ENCODE data around the gene PATL2. TPM values are rescaled to one million over a fixed set of nuclear protein-coding genes. Genes with fewer than 3 reads are reported as not detected.

Gene PATL2
- total RNA-seq, 2 experiments from 2014 or later = 4.8 to 8.8 TPM

DNA sequence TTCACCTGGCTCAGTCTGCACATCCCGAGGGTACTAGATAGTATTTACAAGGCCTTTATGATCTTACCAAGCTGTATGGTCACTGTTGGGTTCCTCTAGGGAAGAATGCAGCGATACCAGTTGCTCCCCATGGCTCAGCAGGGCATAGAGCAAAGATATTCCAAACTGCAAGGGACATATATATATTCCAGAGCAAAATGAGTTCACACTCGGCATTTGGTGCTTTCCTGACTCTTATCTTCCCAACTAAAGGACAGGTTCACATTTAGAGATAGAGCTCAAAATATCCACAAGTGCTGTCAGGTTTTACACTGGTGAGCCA, 44.1 kb downstream of the PATL2 start:
- H3K9me3 ChIP-seq (ENCODE audit: low read length) = no peaks in the 10 kb centered on the region
- peak overlapping the region; percentile 94 for H2AFZ ChIP-seq (ENCODE audit: low read length)
- TF ChIP-seq EZH2phosphoT487 (IDR thresholded peaks at IDR 0.05; ENCODE audit: borderline replicate concordance, low read depth, low read length) (no peak), CTCF (conservative IDR thresholded peaks at IDR 0.05; ENCODE audit: low read length) (0 out of 2 replicates have a peak, but pooled peaks have one; percentile 5)
- no peak for DNase-seq (ENCODE audit: low spot score)
- no TSS peak for BruUV-seq (replicated peaks)
- H3K4me2 ChIP-seq (ENCODE audit: low read length) = peak overlapping the region; percentile 59
- intact Hi-C loops (cut with micrococcal nuclease; ENCODE audit: unreplicated experiment) = no loop called here
- no peaks in the 10 kb centered on the region for H3K36me3 ChIP-seq (ENCODE audit: insufficient read depth, low read length)
- CTCF ChIA-PET (ENCODE audit: unreplicated experiment) = interaction anchor here (1.1 kb wide), 1 partner anchor 60 kb away, joined by 4 read pairs; no protein-coding TSS in a partner anchor
- H3K4me3 ChIP-seq (ENCODE audit: low read depth, low read length, poor library complexity, severe bottlenecking) = peak overlapping the region; percentile 37
- H3K9me2 ChIP-seq (ENCODE audit: insufficient read depth, low read length) = no peaks in the 10 kb centered on the region
- peak overlapping the region; percentile 63 for H3K27ac ChIP-seq (ENCODE audit: low read depth, low read length, poor library complexity, severe bottlenecking)
- H4K20me1 ChIP-seq (ENCODE audit: insufficient read depth, low read length) = no peaks in the 10 kb centered on the region
- peaks cover 8% of the 10 kb centered on the region for H3K79me2 ChIP-seq (ENCODE audit: insufficient read depth, low read depth, low read length)
- H3K4me1 ChIP-seq (ENCODE audit: insufficient read depth, low read length, poor library complexity, severe bottlenecking) = peaks cover 74% of the 10 kb centered on the region
- POLR2A ChIA-PET = interaction anchor here (1.0 to 6.2 kb wide), 5 partner anchors 11 to 70 kb away, joined by 3 to 68 read pairs (median 6); partner anchors contain the start of genes B2M, PATL2 and TRIM69

GRCh38 chr15:44666210-44667038, 44.7 kb downstream of the PATL2 start:
- no peak for TF ChIP-seq EZH2phosphoT487 (IDR thresholded peaks at IDR 0.05; ENCODE audit: borderline replicate concordance, low read depth, low read length)
- TF ChIP-seq CTCF (conservative IDR thresholded peaks at IDR 0.05; ENCODE audit: low read length) = peak; percentile 35; the same call in 1 of the 2 replicates
- ChIA-PET POLR2A (interaction anchor here (1.0 to 6.2 kb wide), 5 partner anchors 11 to 71 kb away, joined by 3 to 68 read pairs (median 6); partner anchors contain the start of genes B2M, PATL2 and TRIM69), CTCF (ENCODE audit: unreplicated experiment) (interaction anchor here (1.0 to 1.1 kb wide), 2 partner anchors 45 to 60 kb away, joined by 3 to 4 read pairs; partner anchors contain the start of genes B2M and PATL2)
- intact Hi-C loops (cut with micrococcal nuclease; ENCODE audit: unreplicated experiment) = no loop called here
- Histone ChIP-seq H2AFZ (ENCODE audit: low read length) (peak overlapping the region; percentile 94), H3K4me1 (ENCODE audit: insufficient read depth, low read length, poor library complexity, severe bottlenecking) (peaks cover 74% of the 10 kb centered on the region), H3K79me2 (ENCODE audit: insufficient read depth, low read depth, low read length) (peaks cover 14% of the 10 kb centered on the region), H3K27ac (ENCODE audit: low read depth, low read length, poor library complexity, severe bottlenecking) (peak overlapping the region; percentile 63), H3K9me3 (ENCODE audit: low read length) (no peaks in the 10 kb centered on the region), H3K36me3 (ENCODE audit: insufficient read depth, low read length) (no peaks in the 10 kb centered on the region), H3K9me2 (ENCODE audit: insufficient read depth, low read length) (no peaks in the 10 kb centered on the region), H4K20me1 (ENCODE audit: insufficient read depth, low read length) (no peaks in the 10 kb centered on the region), H3K4me2 (ENCODE audit: low read length) (peak overlapping the region; percentile 59), H3K4me3 (ENCODE audit: low read depth, low read length, poor library complexity, severe bottlenecking) (peak overlapping the region; percentile 37)
- peak; percentile 61 for DNase-seq (ENCODE audit: low spot score)
- BruUV-seq (replicated peaks) = no TSS peak

Data from OCI-LY7 (cell line).